Measurements from ENCODE around the gene LPAR2.

The LPAR2 gene

DNA sequence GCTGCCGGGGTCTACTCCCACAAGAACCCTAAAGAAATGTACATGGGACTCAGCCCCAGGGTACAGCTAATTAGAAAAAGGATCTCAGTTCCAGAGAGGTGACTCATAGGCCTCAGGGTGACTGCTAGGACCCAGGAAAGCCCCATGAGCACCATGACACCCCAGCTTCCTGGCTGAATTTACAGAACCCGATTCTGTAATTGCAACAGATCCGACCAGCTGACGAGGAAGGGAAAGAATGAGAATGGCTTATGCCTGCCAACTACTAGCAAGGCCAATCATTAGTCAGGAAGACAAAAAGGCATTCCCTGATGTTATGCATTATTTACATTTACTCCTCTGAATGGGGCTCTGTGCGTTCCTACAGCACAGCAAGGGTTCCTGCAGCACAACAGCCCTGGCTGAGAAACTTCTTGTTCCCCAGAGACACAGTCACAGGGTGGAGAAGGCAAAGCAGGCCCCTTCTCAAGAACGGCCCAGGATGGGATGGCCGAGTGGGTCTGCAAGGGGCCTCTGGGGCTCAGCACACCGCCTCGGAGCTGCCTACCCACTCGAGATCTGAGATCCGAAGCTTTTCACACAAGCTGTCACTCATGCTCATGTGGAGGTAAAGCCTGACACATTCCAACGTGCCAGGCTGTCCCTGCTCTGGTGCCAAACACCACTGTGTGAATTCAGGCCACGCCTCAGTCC, 36.7 kb downstream of the LPAR2 start:
- TF ChIP-seq, protein P1, sequence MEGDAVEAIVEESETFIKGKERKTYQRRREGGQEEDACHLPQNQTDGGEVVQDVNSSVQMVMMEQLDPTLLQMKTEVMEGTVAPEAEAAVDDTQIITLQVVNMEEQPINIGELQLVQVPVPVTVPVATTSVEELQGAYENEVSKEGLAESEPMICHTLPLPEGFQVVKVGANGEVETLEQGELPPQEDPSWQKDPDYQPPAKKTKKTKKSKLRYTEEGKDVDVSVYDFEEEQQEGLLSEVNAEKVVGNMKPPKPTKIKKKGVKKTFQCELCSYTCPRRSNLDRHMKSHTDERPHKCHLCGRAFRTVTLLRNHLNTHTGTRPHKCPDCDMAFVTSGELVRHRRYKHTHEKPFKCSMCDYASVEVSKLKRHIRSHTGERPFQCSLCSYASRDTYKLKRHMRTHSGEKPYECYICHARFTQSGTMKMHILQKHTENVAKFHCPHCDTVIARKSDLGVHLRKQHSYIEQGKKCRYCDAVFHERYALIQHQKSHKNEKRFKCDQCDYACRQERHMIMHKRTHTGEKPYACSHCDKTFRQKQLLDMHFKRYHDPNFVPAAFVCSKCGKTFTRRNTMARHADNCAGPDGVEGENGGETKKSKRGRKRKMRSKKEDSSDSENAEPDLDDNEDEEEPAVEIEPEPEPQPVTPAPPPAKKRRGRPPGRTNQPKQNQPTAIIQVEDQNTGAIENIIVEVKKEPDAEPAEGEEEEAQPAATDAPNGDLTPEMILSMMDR (IDR thresholded peaks at IDR 0.05), result no peak

DNA sequence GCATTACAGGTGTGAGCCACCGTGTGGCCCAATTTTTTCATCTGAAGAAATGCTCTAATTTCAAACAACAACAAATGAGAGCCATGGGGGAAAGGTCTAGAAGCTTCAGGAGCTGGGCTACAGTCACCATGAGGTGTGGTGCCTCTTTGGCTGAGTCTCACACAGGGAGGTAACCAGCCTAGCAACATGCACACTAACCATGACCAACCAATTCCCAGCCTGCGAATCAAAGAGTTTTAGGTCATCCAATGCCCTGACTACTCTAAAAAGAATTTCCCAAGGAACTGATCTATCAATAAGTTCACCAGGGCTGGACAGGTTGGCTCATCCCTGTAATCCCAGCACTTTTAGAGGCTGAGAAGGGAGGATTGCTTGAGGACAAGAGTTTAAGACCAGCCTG, 39.5 kb downstream of the LPAR2 start:
- TF ChIP-seq, protein P1 (IDR thresholded peaks at IDR 0.05), result no peak

DNA sequence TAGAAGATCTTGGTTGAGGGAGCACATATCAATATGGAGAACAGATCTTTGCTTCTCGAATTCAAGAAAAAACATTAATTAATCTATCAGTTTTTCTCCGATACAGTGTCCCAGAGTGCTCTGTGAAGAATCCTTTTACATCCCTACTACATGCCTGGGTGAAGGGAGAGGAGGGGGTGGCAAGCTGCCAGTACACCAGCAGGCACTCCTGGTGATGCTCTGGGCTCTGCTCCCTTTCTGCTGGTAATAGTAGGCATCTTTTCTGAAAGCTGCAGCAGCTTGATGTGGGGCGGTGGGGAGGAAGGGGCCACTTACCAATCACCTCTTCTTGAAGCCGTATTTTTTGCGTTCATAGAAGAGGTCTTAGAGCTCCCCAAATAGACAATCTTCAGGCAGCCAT, 40.2 kb downstream of the LPAR2 start:
- TF ChIP-seq, protein P1 (IDR thresholded peaks at IDR 0.05), result no peak

DNA sequence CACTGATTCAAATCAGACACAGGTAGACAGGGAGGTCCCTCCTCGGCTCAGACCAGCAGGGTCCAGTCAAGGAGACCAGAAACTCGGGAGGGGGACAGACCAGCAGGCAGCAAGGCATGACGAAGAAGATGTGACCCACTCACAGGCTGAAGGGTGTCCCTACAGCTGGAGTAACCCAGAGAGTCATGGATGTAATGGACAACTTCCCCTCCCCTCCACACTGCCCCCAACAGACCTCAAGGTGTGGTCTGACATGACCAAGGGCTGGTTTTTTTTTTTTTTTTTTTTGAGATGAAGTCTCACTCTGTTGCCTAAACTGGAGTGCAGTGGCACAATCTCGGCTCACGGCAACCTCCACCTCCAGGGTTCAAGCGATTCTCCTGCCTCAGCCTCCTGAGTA, 43.7 kb downstream of the LPAR2 start:
- TF ChIP-seq, protein P1 (IDR thresholded peaks at IDR 0.05), result no peak

DNA sequence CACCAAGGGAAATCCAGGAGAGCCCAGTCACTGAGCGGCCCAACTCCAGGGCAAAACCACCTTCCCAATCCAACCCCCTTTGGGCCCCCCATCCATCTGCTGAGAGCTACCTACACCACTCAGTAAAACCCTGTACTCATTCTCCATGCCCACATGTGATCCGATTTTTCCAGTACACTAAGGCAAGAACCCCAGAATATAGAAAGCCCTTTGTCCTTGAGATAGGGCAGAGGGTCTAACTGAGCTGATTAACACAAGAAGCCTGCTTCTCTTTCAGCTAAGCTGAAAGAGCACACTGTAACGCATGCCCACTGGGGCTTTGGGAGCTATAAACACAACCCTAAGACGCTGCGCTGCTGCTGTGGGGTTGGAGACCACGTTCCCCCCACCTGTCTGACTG, 45.5 kb downstream of the LPAR2 start:
- TF ChIP-seq, protein P1 (IDR thresholded peaks at IDR 0.05), result no peak

DNA sequence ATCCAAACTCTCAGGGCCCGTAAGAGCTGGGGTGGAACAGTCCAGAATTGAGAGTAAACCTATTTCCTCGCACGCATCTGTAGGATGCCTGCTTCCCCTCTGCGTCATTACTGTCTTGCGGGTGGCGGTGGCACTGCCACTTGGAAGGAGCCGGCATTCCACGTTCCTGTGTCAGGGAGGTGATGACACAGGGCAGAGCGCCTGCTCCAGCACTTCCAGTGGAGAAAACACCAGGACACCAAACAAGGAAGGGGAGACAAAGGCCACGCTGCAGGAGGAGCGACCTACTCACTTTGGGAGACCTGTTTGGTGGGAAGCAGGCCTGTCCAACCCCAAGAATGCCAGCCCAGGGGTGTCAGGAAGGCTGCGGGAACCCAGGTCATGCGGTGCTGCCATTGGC, 46.6 kb downstream of the LPAR2 start:
- TF ChIP-seq, protein P1 (IDR thresholded peaks at IDR 0.05), result no peak

DNA sequence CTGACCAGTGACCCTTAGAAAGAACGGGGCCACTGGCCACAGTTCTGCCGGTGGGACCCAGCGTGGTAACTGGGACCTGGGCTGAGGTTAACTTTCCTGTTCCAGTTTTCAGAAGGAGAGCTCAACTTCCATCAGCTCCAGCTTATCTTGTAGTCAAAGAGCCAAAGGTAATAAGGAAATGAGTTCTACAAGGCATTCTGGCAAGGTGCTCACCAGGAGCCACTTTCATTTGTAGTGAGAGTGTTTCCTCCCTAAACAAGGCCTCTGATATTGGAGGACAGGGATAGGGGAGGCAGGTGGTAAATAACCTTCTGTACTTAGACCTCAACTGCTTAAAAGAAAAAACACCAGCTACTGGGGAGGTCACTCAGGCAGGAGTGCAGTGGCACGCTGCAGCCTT, 47.6 kb downstream of the LPAR2 start:
- TF ChIP-seq, protein P1 (IDR thresholded peaks at IDR 0.05), result no peak
